NCI-H69 (cell line): ENCODE results near the gene CCDC87.
A peak's percentile ranks its signal among the peaks of the same experiment; 100 is the strongest.
"Not testable (repeated sequence)": the region's sequence is repeated elsewhere in the genome, so short reads cannot be mapped to it uniquely, and the experiment has no call there.

Experiments used
- DNase-seq: peaks from one replicate; lab custom pipeline; 2025; lab: John Stamatoyannopoulos, UW

Gene CCDC87

DNA sequence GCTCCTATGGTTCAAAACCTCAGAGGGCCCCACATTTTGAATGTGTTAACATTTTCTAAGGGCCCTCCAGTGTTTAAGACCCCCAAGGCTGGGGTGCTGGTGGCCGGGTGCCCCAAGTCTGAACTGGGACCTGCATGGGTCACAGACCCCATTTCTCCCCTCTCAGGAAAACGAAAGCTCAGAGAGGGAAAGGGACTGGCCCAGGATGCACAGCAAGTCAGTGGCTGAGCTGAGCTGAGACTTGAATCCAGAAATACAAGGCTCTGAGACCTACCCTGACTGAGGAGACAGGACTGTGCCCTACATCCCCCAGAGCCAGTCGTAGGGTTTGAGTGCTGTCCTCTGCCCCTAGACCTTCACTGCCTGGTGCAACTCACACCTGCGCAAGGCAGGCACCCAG is 42.0 kb downstream of the CCDC87 start:
- DNase-seq: no peak

DNA sequence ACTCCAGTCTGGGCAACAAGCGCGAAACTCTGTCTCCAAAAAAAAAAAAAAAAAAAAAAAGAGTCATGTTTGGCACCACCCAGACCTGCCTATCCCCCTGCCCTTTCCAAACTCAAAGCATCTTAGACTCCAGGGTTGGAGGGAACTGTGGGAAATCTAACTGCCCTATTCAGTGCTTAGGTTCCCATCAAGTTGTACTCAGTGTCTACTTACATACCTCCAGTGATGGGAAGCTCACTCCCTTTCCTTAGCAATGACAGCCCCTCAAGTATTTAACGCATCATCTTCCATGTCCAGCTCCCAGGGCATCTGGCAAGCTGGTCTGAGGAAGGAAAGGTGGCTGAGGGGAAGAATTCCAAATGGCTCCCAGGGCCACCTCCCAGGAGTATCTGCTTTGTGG is 43.2 kb downstream of the CCDC87 start:
- no peak for DNase-seq

DNA sequence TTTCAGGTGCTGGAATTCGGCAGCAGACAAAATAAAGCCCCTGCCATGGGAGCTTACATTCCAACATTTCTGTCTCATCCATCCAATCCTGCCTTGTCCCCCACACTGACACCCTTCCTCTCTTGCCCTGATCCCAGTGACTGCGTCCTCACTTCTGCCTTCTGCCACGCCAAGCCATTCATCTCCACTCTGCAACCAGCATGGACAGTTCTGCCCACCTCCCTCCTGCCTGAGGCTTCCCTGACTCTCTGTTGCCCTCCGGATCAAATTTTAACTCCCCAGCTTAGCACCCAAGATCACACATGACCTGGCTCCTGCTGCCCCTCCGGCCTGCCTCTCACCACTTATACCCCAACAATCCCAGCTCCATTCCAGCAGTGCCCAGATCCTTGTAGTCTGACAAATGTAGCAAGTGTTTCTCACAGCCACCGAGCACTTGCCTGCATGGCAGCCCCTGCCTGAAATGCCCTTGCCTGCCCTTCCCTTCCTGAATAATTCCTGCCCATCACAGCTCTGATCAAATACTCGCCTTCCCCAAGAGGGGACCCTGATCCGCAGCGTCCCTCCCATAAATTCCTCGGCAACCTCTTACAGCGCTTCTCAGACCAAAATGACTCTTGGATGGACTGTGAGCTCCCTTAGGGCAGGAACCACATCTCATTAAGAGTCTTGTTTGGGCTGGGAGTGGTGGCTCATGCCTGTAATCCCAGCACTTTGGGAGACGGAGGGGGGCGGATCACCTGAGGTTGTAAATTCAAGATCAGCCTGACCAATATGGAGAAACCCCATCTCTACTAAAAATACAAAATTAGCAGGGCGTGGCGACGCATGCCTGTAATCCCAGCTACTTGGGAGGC is 43.9 kb downstream of the CCDC87 start:
- no peak for DNase-seq

DNA sequence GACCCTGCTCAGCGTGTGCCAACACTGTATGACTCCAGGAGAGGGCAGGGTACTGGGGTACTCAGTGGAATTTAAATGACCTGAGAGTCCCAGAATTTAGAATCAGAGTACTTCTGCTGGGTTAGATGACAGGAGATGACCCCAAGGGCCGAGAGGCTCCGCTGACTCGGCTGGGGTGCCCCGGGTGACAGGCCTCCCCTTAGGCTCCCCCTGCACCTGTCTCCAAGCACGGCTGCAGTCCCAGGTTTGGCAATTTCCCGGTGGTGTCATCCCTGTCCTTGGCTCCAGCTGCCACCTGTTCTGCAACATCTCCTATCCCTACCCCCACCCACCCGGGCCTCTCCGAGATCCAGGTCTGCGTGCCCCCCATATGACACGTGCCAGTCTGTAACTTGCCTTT is 44.8 kb downstream of the CCDC87 start:
- DNase-seq: peak; percentile 28

DNA sequence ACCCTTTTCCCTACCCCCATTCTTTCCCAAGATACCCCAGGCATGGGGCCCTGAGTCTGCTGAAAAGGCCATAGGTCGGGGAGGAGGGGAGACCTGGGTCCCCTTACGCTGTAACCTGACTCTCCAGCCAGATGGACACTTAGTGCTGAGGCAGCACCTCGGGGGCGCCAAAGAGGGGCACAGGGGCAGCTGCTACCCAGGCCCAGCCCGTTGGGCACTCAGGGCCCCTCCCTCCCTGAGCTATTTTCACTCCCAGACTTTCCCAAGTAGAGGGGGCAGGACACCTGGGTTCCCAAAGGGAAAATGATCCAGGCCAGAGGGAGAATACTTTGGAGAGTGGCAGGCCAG is 45.2 kb downstream of the CCDC87 start:
- DNase-seq: no peak

DNA sequence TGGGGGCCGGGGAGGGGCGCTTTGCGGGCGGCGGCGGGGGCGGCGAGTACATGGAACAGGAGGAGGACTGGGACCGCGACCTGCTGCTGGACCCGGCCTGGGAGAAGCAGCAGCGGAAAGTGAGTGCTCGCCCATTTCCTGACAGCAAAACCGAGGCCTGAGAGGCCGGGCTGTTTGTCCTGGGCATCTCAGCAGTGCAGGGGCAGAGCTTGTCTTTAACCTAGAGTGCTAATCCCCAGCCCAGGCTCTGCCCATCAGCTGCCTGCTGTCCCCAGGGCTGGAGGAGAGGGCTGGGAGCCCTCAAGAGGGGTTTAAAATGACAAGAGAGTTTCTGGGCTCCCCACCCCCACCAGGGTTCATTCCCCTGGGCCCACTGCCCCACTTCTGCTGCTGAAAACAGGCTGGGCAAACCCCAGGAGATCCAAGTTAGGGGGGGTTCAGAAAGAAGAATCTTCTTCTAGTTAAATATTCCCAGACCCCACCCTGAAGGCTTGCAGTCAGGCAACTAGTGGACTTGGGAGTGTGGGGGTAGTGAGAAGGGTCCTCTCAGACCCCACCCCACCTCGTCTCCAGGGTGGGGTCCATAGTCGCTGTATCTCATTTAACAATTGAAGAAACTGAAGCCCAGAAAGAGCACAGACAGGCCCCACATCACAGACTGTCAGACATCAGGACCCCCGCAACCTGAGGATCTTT is 45.7 kb downstream of the CCDC87 start:
- no peak for DNase-seq

DNA sequence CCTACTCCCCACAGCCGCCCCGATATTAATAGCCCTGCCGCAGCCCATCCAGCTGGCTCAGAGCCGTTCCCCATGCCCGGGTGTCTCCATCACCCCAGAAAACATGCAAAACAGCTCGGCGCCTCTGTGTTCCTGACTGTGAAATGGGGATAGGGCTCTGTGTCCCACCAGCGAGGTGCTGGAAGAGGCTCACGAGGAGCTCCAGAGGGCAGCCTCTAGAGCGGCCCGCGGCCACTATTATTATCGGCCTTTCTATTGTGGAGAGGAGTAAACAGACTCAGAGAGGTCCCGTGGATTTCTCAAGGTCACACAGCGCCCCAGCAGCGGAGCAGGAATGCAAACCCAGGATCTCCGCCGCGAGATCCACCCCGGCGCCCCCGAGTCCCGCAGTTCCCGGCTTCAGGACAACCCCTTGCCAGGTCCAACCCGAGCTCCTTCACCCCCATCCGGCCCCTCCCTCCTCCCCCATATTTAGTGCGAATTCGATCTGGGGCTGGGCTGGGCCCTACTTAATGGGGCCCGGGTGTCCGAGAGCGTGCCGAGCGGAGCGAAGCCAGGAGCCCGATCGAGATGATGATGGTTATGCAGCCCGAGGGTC is 46.4 kb downstream of the CCDC87 start, which contains the start of gene ACTN3:
Gene ACTN3, plus strand, starts transcription at position 536 of the 598 bp plus-strand sequence. Its CDS starts 35 bp downstream, at position 571.
- no peak for DNase-seq

DNA sequence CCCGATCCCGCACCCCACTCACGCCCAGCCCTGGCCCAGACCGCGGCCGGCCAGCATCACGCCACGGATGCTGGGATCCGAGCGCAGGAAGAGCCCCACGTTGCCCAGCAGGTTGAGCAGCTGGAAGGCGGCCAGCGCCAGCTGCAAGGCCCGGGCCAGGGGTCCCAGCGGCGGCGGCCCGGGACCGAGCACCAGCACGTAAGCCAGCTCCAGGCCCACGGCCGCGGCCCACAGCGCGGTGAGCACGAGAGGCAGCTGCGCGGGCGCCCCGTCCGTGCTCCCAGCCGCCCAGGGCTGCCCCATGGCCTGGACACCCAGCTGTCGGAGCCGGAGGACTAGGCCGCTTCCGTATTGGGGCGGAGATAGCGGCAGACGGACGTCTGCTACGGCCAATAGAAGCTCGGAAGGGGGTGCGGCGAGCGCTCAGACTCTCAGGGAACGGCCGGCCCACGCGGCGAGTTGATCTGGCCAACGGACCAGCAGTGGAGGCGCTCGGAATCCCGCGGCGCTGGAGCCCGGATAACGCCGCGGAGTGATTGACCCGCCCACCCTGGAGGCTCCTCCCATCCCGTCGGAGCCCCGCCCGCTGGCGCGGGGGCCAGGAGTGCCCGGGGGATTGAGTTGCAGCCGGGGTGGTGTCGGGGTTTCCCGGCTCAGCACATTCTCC is 47.0 kb downstream of the CCDC87 start, which contains the start of gene ZDHHC24:
Gene ZDHHC24, minus strand, starts transcription at position 348 of the 667 bp plus-strand sequence. Its CDS starts 45 bp downstream, at position 303.
- peak; percentile 99 for DNase-seq

DNA sequence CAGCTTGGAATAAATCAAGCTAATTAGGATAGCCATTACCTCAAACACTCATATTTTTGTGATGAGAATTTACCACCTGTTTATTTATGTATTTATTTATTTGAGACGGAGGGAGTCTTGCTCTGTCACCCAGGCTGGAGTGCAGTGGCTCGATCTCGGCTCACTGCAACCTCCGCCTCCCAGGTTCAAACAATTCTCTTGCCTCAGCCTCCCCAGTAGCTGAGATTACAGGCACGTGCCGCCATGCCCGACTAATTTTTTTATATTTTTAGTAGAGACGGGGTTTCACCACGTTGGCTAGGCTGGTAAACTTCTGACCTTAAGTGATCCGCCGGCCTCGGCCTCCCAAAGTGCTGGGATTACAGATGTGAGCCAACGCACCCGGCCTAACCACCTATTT is 47.9 kb downstream of the CCDC87 start:
- not testable (repeated sequence) for DNase-seq

DNA sequence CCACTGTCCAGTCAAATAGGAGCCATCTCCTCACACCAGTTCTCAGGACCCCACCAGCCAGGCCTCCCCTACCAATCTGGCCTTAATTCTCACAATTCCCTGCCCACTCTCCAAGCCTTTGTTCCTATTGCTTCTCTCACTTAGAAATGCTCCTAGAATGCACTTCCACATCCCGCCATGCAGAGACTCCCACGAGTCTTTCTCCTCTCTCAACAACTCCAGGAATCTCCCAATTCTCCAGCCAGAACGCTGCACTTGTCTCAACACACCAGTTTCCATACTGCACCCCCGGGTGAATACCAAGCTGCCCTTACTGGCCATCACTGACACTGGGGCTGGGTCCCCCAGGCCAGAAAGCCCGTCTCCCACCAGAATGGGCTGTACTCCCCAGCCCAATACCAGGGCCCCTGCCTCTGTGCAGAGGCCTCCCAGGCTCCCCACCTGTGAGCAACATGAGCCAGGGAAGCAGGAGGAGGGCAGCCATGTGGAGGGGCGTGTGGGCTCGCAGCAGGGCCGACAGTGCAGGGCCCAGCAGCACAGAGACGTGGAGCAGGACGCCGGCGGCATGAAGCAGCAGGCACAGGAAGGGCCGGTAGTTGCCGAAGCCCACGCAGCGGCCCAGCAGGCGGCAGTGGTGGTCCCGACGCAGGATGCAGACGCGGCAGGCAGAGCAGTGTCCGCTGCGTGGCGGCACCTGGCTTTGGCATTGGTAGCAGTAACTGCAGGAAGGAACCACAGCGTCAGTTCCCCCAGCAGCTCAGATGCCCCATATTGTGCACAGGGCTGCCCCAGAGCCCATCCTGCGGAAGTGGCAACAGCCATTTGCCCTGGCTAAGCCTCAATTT is 49.4 kb downstream of the CCDC87 start:
- no peak for DNase-seq

DNA sequence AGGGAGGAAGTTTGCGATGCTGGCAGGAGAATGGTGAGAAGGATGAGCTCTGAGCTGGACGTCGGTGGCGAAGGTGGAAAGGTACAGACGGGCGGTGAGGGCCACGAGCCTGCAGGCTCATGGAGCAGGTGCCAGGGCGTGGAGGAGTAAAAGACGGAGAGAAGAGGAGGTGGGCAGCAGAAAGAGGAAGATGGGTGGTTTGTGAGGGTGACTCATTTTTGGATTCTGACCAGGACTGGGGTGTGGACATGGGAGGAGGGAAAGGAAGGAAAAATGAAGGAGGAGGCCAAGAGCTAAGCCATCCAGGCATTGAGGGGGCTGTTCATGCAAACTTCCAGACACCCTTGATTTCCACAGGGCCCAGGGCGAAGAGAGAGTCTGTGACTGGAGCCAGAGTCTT is 50.5 kb downstream of the CCDC87 start:
- DNase-seq: no peak

DNA sequence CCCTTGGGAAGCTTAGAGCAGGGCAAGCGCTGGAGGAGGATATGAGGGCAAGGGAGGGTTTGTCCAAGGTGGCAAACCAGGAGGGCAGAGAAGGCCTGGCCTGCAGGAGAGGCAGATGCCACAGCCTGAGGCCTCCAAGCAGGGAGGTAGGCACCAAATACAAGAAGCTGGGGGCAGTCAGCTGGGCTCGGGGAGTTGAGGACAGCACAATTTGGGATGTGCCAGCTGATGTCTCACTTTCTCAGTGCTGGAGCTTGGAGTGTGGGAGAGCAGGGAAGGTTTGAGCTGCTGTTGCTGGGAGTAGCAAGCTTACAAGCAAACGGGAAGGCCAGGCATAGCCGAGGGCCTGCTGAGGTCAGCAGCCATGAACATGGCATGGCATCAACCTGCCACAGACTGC is 51.0 kb downstream of the CCDC87 start:
- no peak for DNase-seq

DNA sequence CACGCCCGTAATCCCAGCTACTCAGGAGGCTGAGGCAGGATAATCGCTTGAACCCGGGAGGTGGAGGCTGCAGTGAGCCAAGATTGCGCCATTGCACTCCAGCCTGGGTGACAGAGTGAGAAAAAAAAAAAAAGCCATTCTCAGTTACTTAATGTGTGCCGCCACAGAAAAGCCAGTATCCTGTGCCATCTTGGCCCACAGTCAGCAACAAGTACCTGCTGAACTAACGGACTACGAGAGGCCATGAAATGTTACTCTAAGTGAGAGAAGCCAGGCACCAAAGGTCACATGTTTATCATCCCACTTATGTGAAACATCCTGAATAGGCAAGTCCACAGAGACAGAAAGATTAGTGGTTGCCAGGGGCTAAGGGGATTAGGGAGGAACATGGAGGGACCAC is 52.3 kb downstream of the CCDC87 start:
- not testable (repeated sequence) for DNase-seq
